Measurements from ENCODE around the gene TAS2R7. TPM values are rescaled to one million over a fixed set of nuclear protein-coding genes. Genes with fewer than 3 reads are reported as not detected.

The TAS2R7 gene
- total and polyA plus RNA-seq, 12 donors, result 0.22 TPM; not detected in 11

DNA sequence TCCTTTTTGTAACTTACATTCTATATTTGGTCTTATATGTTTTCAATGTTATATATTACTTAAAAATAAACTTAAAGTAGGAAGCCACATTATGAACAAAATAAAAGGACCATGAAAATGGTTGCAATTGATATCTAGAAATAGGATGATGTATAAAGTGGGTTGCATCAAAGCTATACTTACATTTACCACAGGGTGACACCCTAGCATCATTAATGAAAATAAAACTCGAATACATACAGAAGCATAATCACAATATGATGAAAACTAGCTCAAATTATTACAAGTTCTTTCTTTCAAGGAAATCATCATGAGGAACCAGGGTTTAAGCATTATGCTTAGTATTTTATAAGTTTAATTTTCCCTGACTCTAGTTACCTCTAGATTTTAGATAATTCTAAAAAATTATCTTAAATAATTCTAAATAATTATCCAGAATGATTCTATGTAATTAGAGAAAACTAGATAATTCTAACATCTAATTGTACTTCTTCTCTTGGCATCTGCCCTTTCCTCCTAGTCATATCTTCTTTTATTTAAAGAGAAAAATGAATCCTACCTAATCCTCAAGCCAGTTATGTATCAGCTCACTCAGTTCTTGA lies 31.2 kb downstream of the TAS2R7 start:
- Histone ChIP-seq H3K9me3 (replicated peaks in 1 of 3) (no peaks in the 10 kb centered on the region), H3K27me3 (peaks cover 16% of the 10 kb centered on the region), H3K4me3 (no peak overlapping the region), H3K36me3 (replicated peaks in 1 of 2) (no peaks in the 10 kb centered on the region), H3K4me1 (replicated peaks in 1 of 2) (no peaks in the 10 kb centered on the region), H3K27ac (no peak overlapping the region)
- intact Hi-C loops (cut with DNase I), result loop anchor here (5.0 to 10.0 kb wide), 3 partner anchors 426 to 716 kb away; no protein-coding TSS in a partner anchor
- WGBS, 4 donors, result 0% methylated on average over 1 of the region's 1 CpG
- DNase-seq, result no peak
- TF ChIP-seq, protein P1, sequence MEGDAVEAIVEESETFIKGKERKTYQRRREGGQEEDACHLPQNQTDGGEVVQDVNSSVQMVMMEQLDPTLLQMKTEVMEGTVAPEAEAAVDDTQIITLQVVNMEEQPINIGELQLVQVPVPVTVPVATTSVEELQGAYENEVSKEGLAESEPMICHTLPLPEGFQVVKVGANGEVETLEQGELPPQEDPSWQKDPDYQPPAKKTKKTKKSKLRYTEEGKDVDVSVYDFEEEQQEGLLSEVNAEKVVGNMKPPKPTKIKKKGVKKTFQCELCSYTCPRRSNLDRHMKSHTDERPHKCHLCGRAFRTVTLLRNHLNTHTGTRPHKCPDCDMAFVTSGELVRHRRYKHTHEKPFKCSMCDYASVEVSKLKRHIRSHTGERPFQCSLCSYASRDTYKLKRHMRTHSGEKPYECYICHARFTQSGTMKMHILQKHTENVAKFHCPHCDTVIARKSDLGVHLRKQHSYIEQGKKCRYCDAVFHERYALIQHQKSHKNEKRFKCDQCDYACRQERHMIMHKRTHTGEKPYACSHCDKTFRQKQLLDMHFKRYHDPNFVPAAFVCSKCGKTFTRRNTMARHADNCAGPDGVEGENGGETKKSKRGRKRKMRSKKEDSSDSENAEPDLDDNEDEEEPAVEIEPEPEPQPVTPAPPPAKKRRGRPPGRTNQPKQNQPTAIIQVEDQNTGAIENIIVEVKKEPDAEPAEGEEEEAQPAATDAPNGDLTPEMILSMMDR (IDR thresholded peaks at IDR 0.05), result peak; percentile 55 to 95 (median 82)
- TF ChIP-seq POLR2A (IDR thresholded peaks at IDR 0.05), result no peak

DNA sequence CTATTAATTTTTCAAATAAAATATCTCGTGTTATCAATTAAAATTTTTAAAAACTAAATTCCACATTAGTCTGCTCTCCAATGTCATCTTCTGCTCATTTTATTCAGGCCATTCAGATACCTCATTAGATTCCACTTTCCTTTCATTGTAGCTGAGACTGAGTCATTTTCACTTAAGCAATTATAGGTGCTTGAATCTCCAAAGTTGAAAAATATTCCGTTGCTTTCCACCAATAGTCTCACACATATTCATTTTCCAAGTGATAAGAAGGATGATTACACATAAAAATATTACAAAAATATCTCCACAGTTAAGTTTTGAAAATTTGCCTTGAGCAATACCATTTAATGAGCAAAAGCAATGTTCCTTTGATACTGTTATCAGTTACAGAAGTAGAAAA lies 42.8 kb downstream of the TAS2R7 start:
- TF ChIP-seq POLR2A (IDR thresholded peaks at IDR 0.05), result no peak
- TF ChIP-seq, protein P1 (IDR thresholded peaks at IDR 0.05), result no peak
- Histone ChIP-seq H3K9me3 (replicated peaks in 1 of 3) (no peaks in the 10 kb centered on the region), H3K27me3 (peaks cover 18% of the 10 kb centered on the region), H3K27ac (no peak overlapping the region), H3K4me1 (replicated peaks in 1 of 2) (no peaks in the 10 kb centered on the region), H3K4me3 (no peak overlapping the region), H3K36me3 (replicated peaks in 1 of 2) (no peaks in the 10 kb centered on the region)
- WGBS, 4 donors, result 23 to 36% (median 26%) methylated on average over 2 of the region's 2 CpGs
- intact Hi-C loops (cut with DNase I), result no loop called here
- no peak for DNase-seq

DNA sequence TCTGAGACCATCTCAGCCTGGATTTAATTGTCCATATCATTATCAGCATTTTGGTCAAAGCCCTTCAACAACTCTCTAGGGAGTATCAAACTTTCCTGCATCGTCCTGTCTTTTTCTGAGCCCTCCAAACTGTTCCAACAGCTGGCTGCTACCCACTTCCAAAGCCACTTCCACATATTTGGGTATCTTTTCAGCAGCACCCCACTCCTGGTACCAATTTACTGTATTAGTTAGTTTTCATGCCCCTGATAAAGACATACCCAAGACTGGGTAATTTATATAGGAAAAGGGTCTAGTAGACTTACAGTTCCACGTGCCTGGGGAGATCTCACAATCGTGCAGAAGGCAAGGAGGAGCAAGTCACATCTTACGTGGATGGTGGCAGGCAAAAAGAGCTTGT lies 46.2 kb downstream of the TAS2R7 start:
- H3K27me3 ChIP-seq, result peaks cover 3% of the 10 kb centered on the region
- DNase-seq, result no peak
- H3K4me1 ChIP-seq (replicated peaks in 1 of 2), result no peaks in the 10 kb centered on the region
- H3K9me3 ChIP-seq (replicated peaks in 1 of 3), result no peaks in the 10 kb centered on the region
- WGBS, 4 donors, result 67 to 83% (median 80%) methylated on average over 4 of the region's 4 CpGs
- H3K36me3 ChIP-seq (replicated peaks in 1 of 2), result no peaks in the 10 kb centered on the region
- no peak overlapping the region for H3K27ac ChIP-seq
- no peak for TF ChIP-seq POLR2A (IDR thresholded peaks at IDR 0.05)
- TF ChIP-seq, protein P1 (IDR thresholded peaks at IDR 0.05), result no peak
- intact Hi-C loops (cut with DNase I), result no loop called here
- H3K4me3 ChIP-seq, result no peak overlapping the region

DNA sequence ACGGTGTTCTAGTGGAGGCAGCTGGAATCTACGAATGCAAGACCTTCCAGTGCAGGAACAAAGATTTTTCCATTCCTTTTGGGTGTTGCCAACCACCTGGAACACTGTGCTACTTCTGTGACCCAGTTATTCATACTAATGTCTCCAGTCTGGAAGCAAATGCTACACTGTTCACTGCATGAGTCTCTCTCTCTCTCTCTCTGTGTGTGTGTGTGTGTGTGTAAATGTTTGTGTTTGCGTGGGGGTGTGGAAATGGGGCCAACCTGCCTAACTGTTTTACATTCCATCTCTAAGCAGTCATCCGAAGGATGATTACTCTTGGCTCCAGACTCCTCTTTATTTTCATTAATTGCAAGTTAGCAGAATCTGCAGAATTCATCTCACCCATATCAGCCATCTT lies 49.4 kb downstream of the TAS2R7 start:
- 25 to 46% (median 38%) methylated on average over 4 of the region's 4 CpGs for WGBS, 4 donors
- Histone ChIP-seq H3K4me3 (no peak overlapping the region), H3K4me1 (replicated peaks in 1 of 2) (no peaks in the 10 kb centered on the region), H3K27me3 (no peaks in the 10 kb centered on the region), H3K9me3 (replicated peaks in 1 of 3) (no peaks in the 10 kb centered on the region), H3K36me3 (replicated peaks in 1 of 2) (no peaks in the 10 kb centered on the region), H3K27ac (no peak overlapping the region)
- no peak for TF ChIP-seq POLR2A (IDR thresholded peaks at IDR 0.05)
- TF ChIP-seq, protein P1 (IDR thresholded peaks at IDR 0.05), result no peak
- intact Hi-C loops (cut with DNase I), result no loop called here
- DNase-seq, result peak in 1 of 7 donors; percentile 31

Small RNA genes within 50 kb of the gene (small RNA-seq; reads per million reads assigned to genes)
- gene PRR4, result 0 reads per million in 2 donors

Other genes starting within 250 kb of the TAS2R7 start
- 10 to 100 TPM in 8 of 9 donors, 1 to 10 TPM in 1; 4.4 to 23.3 (median 17.5) TPM for gene MAGOHB, start 189.0 kb downstream of the TAS2R7 start, total RNA-seq
- gene MAGOHB, start 189.0 kb downstream of the TAS2R7 start, polyA plus RNA-seq, result 10 to 100 TPM; 20.7 to 38.7 (median 30.0) TPM
- not detected for gene STYK1, start 128.6 kb downstream of the TAS2R7 start, total RNA-seq
- gene STYK1, start 128.6 kb downstream of the TAS2R7 start, polyA plus RNA-seq, result under 1 TPM; 0.08 to 0.13 (median 0.10) TPM
- gene YBX3, start 79.3 kb downstream of the TAS2R7 start, total RNA-seq, result 100 to 1,000 TPM in 8 of 9 donors, 10 to 100 TPM in 1; 72.6 to 294 (median 154) TPM
- gene YBX3, start 79.3 kb downstream of the TAS2R7 start, polyA plus RNA-seq, result 100 to 1,000 TPM; 113 to 336 (median 255) TPM
- gene TAS2R8, start 4.7 kb upstream of the TAS2R7 start, total RNA-seq, result under 1 TPM in 4 of 9 donors, not detected in 5; 0.18 to 0.91 (median 0.33) TPM
- under 1 TPM in 1 of 3 donors, not detected in 2; 0.24 TPM for gene TAS2R8, start 4.7 kb upstream of the TAS2R7 start, polyA plus RNA-seq
- gene TAS2R9, start 7.5 kb upstream of the TAS2R7 start, total RNA-seq, result under 1 TPM in 1 of 9 donors, not detected in 8; 0.94 TPM
- under 1 TPM in 1 of 3 donors, not detected in 2; 0.10 TPM for gene TAS2R9, start 7.5 kb upstream of the TAS2R7 start, polyA plus RNA-seq
- gene TAS2R10, start 23.7 kb upstream of the TAS2R7 start, total RNA-seq, result 1 to 10 TPM in 3 of 9 donors, under 1 TPM in 6; 0.41 to 6.6 (median 0.81) TPM
- under 1 TPM; 0.40 to 0.97 (median 0.44) TPM for gene TAS2R10, start 23.7 kb upstream of the TAS2R7 start, polyA plus RNA-seq
- gene PRR4, start 46.8 kb upstream of the TAS2R7 start, total RNA-seq, result 10 to 100 TPM in 1 of 9 donors, 1 to 10 TPM in 6, not detected in 2; 1.7 to 19.0 (median 3.4) TPM
- gene PRR4, start 46.8 kb upstream of the TAS2R7 start, polyA plus RNA-seq, result 10 to 100 TPM in 2 of 3 donors, 1 to 10 TPM in 1; 7.7 to 36.7 (median 14.9) TPM
- gene PRH1, start 81.6 kb upstream of the TAS2R7 start, total RNA-seq, result 10 to 100 TPM in 8 of 9 donors, 1 to 10 TPM in 1; 7.9 to 81.4 (median 20.4) TPM
- 10 to 100 TPM in 1 of 3 donors, 1 to 10 TPM in 2; 4.3 to 14.7 (median 4.9) TPM for gene PRH1, start 81.6 kb upstream of the TAS2R7 start, polyA plus RNA-seq
- gene TAS2R13, start 106.9 kb upstream of the TAS2R7 start, total RNA-seq, result 10 to 100 TPM in 1 of 9 donors, 1 to 10 TPM in 7, under 1 TPM in 1; 0.79 to 16.4 (median 1.6) TPM
- under 1 TPM in 1 of 3 donors, not detected in 2; 0.03 TPM for gene TAS2R13, start 106.9 kb upstream of the TAS2R7 start, polyA plus RNA-seq
- gene PRH2, start 126.6 kb upstream of the TAS2R7 start, total RNA-seq, result under 1 TPM in 1 of 9 donors, not detected in 8; 0.22 TPM
- gene PRH2, start 126.6 kb upstream of the TAS2R7 start, polyA plus RNA-seq, result 1 to 10 TPM in 2 of 3 donors, not detected in 1; 1.0 to 1.6 TPM
- gene TAS2R14, start 136.6 kb upstream of the TAS2R7 start, total RNA-seq, result 10 to 100 TPM in 3 of 9 donors, 1 to 10 TPM in 6; 1.1 to 16.3 (median 3.0) TPM
- 1 to 10 TPM in 2 of 3 donors, under 1 TPM in 1; 0.80 to 2.0 (median 1.6) TPM for gene TAS2R14, start 136.6 kb upstream of the TAS2R7 start, polyA plus RNA-seq
- gene TAS2R50, start 184.3 kb upstream of the TAS2R7 start, total RNA-seq, result 10 to 100 TPM in 1 of 9 donors, 1 to 10 TPM in 7, under 1 TPM in 1; 0.54 to 12.0 (median 1.5) TPM
- gene TAS2R50, start 184.3 kb upstream of the TAS2R7 start, polyA plus RNA-seq, result not detected
- 10 to 100 TPM in 1 of 9 donors, 1 to 10 TPM in 6, under 1 TPM in 2; 0.69 to 10.5 (median 2.0) TPM for gene TAS2R20, start 195.7 kb upstream of the TAS2R7 start, total RNA-seq
- gene TAS2R20, start 195.7 kb upstream of the TAS2R7 start, polyA plus RNA-seq, result under 1 TPM; 0.17 to 0.42 (median 0.24) TPM
- gene TAS2R19, start 220.0 kb upstream of the TAS2R7 start, total RNA-seq, result 10 to 100 TPM in 1 of 9 donors, 1 to 10 TPM in 6, under 1 TPM in 1, not detected in 1; 0.41 to 18.9 (median 3.9) TPM
- gene TAS2R19, start 220.0 kb upstream of the TAS2R7 start, polyA plus RNA-seq, result under 1 TPM in 2 of 3 donors, not detected in 1; 0.48 to 0.54 TPM
- gene TAS2R31, start 228.8 kb upstream of the TAS2R7 start, total RNA-seq, result 10 to 100 TPM in 2 of 9 donors, 1 to 10 TPM in 6, not detected in 1; 1.5 to 28.5 (median 3.9) TPM
- under 1 TPM; 0.20 to 0.24 (median 0.20) TPM for gene TAS2R31, start 228.8 kb upstream of the TAS2R7 start, polyA plus RNA-seq